Trophoblast cell (in vitro differentiated cells and primary cell): ENCODE data around the gene SCN1A.
A peak's percentile ranks its signal among the peaks of the same experiment; 100 is the strongest.

Source experiments
- DNase-seq, 2 donors: peaks; one replicate each; pipeline ENCODE4 v3.0.0-alpha.2; 2016
- H2AFZ ChIP-seq: 2 replicates; pipeline ENCODE4 v1.6.1; 2013; ENCODE audit warnings: low read length, moderate library complexity, mild to moderate bottlenecking; ENCODE audit not compliant: insufficient read depth, poor library complexity
- H2AK5ac ChIP-seq: 2 replicates; pipeline ENCODE4 v1.6.1; 2013; ENCODE audit warnings: mild to moderate bottlenecking, low read length
- H2BK120ac ChIP-seq: 2 replicates; pipeline ENCODE4 v1.6.1; 2013; ENCODE audit warnings: low read length, mild to moderate bottlenecking, moderate library complexity; ENCODE audit not compliant: insufficient read depth, poor library complexity
- H2BK12ac ChIP-seq: 2 replicates; pipeline ENCODE4 v1.6.1; 2013; ENCODE audit warnings: mild to moderate bottlenecking, low read length, moderate library complexity
- H2BK5ac ChIP-seq: 2 replicates; pipeline ENCODE4 v1.6.1; 2013; ENCODE audit warnings: low read length, low read depth, moderate library complexity, mild to moderate bottlenecking; ENCODE audit not compliant: poor library complexity
- H3K14ac ChIP-seq: 2 replicates; pipeline ENCODE4 v1.6.1; 2013; ENCODE audit warnings: mild to moderate bottlenecking, low read length
- H3K18ac ChIP-seq: 2 replicates; pipeline ENCODE4 v1.6.1; 2013; ENCODE audit warnings: mild to moderate bottlenecking, low read length
- H3K23ac ChIP-seq: 2 replicates; pipeline ENCODE4 v1.6.1; 2013; ENCODE audit warnings: low read length
- H3K27ac ChIP-seq: 2 replicates; pipeline ENCODE4 v1.5.1; 2013; ENCODE audit warnings: low read depth, mild to moderate bottlenecking, inconsistent platforms, low read length, moderate library complexity
- H3K27me3 ChIP-seq: 2 replicates; pipeline ENCODE4 v1.6.1; 2013; ENCODE audit warnings: inconsistent platforms, mild to moderate bottlenecking, low read length, moderate library complexity; ENCODE audit not compliant: insufficient read depth
- H3K36me3 ChIP-seq, 2 experiments: 1 replicate in 1 of 2; 2 replicates in 1 of 2; pipeline ENCODE4 v1.6.1; 2013; ENCODE audit warnings: low read length in 2 of 2, mild to moderate bottlenecking in 2 of 2, moderate library complexity in 1 of 2; ENCODE audit not compliant: insufficient read depth in 2 of 2, control insufficient read depth in 1 of 2
- H3K4ac ChIP-seq: 2 replicates; pipeline ENCODE4 v1.6.1; 2013; ENCODE audit warnings: low read depth, mild to moderate bottlenecking, low read length, moderate library complexity
- H3K4me1 ChIP-seq, 2 experiments: 1 replicate in 1 of 2; 2 replicates in 1 of 2; pipeline ENCODE4 v1.6.1; 2013; ENCODE audit warnings: low read length in 2 of 2, mild to moderate bottlenecking in 2 of 2, moderate library complexity in 1 of 2; ENCODE audit not compliant: insufficient read depth in 2 of 2, control insufficient read depth in 1 of 2
- H3K4me2 ChIP-seq: 2 replicates; pipeline ENCODE4 v1.6.1; 2013; ENCODE audit warnings: inconsistent platforms, mild to moderate bottlenecking, low read length, moderate library complexity
- H3K4me3 ChIP-seq: 2 replicates; pipeline ENCODE4 v1.5.1; 2013; ENCODE audit warnings: mild to moderate bottlenecking, low read depth, low read length, inconsistent platforms
- H3K79me1 ChIP-seq: one replicate; pipeline ENCODE4 v1.6.1; 2013; ENCODE audit warnings: low read length
- H3K79me2 ChIP-seq: 2 replicates; pipeline ENCODE4 v1.6.1; 2013; ENCODE audit warnings: low read length, mild to moderate bottlenecking; ENCODE audit not compliant: control insufficient read depth, insufficient read depth, poor library complexity
- H3K9ac ChIP-seq: 2 replicates; pipeline ENCODE4 v1.6.1; 2013; ENCODE audit warnings: mild to moderate bottlenecking, low read length
- H3K9me3 ChIP-seq: 2 replicates; pipeline ENCODE4 v1.6.1; 2013; ENCODE audit warnings: low read depth, mild to moderate bottlenecking, control low read depth, inconsistent platforms, low read length; ENCODE audit not compliant: insufficient read depth
- H4K12ac ChIP-seq: 2 replicates; pipeline ENCODE4 v1.6.1; 2013; ENCODE audit warnings: low read depth, mild to moderate bottlenecking, low read length, moderate library complexity
- H4K8ac ChIP-seq: 2 replicates; pipeline ENCODE4 v1.6.1; 2013; ENCODE audit warnings: low read depth, mild to moderate bottlenecking, low read length, moderate library complexity
- H4K91ac ChIP-seq: one replicate; pipeline ENCODE4 v1.6.1; 2013; ENCODE audit warnings: low read depth, mild to moderate bottlenecking, low read length, moderate library complexity
- WGBS: extraction: QIAGEN DNeasy Blood & Tissue Kit; methylation state at CpG from one replicate; pipeline ENCODE4 v1.1.7; 2013; ENCODE audit warnings: missing lambda C conversion rate; ENCODE audit not compliant: insufficient read length, insufficient coverage; ENCODE audit errors: extremely low coverage; 5-methylcytosine and 5-hydroxymethylcytosine counted together

SCN1A gene

DNA sequence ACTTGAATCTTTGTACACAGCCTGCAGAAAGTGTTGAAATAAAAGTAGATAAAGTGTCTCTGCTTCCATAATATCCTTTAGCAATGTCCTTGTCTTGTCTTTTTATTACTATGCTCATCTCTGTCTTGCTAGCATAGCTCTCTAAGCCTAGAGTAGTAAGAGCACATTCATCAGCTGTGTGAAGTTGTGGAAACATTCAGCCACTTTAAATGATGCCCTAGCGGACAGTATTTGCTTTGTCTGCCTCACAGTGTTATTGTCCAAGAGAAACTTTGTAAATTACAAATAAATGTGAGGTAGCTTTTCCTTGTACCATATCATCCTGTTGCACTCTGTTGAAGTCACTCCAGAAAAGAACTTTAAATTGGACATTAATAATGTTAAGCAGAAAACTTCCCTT is 113.9 kb downstream of the SCN1A start:
- no peak overlapping the region for H3K4ac ChIP-seq
- H4K91ac ChIP-seq: no peak overlapping the region
- no peak overlapping the region for H3K18ac ChIP-seq
- no peaks in the 10 kb centered on the region for H3K79me2 ChIP-seq
- no peak overlapping the region for H3K23ac ChIP-seq
- no peak overlapping the region for H4K8ac ChIP-seq
- no peak overlapping the region for H2BK5ac ChIP-seq
- no peaks in the 10 kb centered on the region for H3K79me1 ChIP-seq
- H3K9me3 ChIP-seq: no peaks in the 10 kb centered on the region
- WGBS: no CpG with 5 or more reads among the region's 1 CpG
- H3K36me3 ChIP-seq: no peaks in the 10 kb centered on the region
- no peak overlapping the region for H2AFZ ChIP-seq
- H4K12ac ChIP-seq: no peak overlapping the region
- H3K27me3 ChIP-seq: no peaks in the 10 kb centered on the region
- no peak overlapping the region for H3K27ac ChIP-seq
- peak in 1 of 2 donors; percentile 8 for DNase-seq
- no peak overlapping the region for H3K14ac ChIP-seq
- no peak overlapping the region for H3K4me3 ChIP-seq
- H3K9ac ChIP-seq: no peak overlapping the region
- no peak overlapping the region for H3K4me2 ChIP-seq
- H3K4me1 ChIP-seq: no peaks in the 10 kb centered on the region
- H2BK12ac ChIP-seq: no peak overlapping the region
- H2BK120ac ChIP-seq: no peak overlapping the region
- H2AK5ac ChIP-seq: no peak overlapping the region

GRCh38 chr2:166011660-166012059 is 116.2 kb downstream of the SCN1A start:
- H4K91ac ChIP-seq: no peak overlapping the region
- no peak overlapping the region for H3K9ac ChIP-seq
- H3K4me1 ChIP-seq: no peaks in the 10 kb centered on the region
- H3K27ac ChIP-seq: no peak overlapping the region
- no peak overlapping the region for H3K4me3 ChIP-seq
- no peak overlapping the region for H2BK12ac ChIP-seq
- H3K14ac ChIP-seq: no peak overlapping the region
- no peaks in the 10 kb centered on the region for H3K79me1 ChIP-seq
- no peak for DNase-seq
- H2AFZ ChIP-seq: no peak overlapping the region
- no peak overlapping the region for H2BK120ac ChIP-seq
- no peak overlapping the region for H3K4ac ChIP-seq
- no CpG with 5 or more reads among the region's 1 CpG for WGBS
- H2BK5ac ChIP-seq: no peak overlapping the region
- H3K23ac ChIP-seq: no peak overlapping the region
- H3K27me3 ChIP-seq: no peaks in the 10 kb centered on the region
- no peaks in the 10 kb centered on the region for H3K9me3 ChIP-seq
- H3K79me2 ChIP-seq: no peaks in the 10 kb centered on the region
- no peak overlapping the region for H4K8ac ChIP-seq
- no peaks in the 10 kb centered on the region for H3K36me3 ChIP-seq
- H4K12ac ChIP-seq: no peak overlapping the region
- H3K18ac ChIP-seq: no peak overlapping the region
- H3K4me2 ChIP-seq: no peak overlapping the region
- H2AK5ac ChIP-seq: no peak overlapping the region

GRCh38 chr2:166000401-166000800 is 127.4 kb downstream of the SCN1A start:
- Histone ChIP-seq H3K4me2 (no peak overlapping the region), H3K23ac (peak overlapping the region; percentile 58), H3K9ac (no peak overlapping the region), H3K79me1 (no peaks in the 10 kb centered on the region), H3K9me3 (no peaks in the 10 kb centered on the region), H3K36me3 (no peaks in the 10 kb centered on the region), H3K27me3 (no peaks in the 10 kb centered on the region), H3K14ac (no peak overlapping the region), H2AK5ac (no peak overlapping the region), H3K27ac (no peak overlapping the region), H2BK120ac (no peak overlapping the region), H2AFZ (no peak overlapping the region), H2BK12ac (no peak overlapping the region), H4K8ac (no peak overlapping the region), H3K4me1 (no peaks in the 10 kb centered on the region), H3K18ac (no peak overlapping the region), H3K4me3 (no peak overlapping the region), H3K4ac (no peak overlapping the region), H4K91ac (no peak overlapping the region), H4K12ac (no peak overlapping the region), H2BK5ac (no peak overlapping the region), H3K79me2 (no peaks in the 10 kb centered on the region)
- DNase-seq: no peak
- WGBS: no CpG with 5 or more reads among the region's 2 CpGs

DNA sequence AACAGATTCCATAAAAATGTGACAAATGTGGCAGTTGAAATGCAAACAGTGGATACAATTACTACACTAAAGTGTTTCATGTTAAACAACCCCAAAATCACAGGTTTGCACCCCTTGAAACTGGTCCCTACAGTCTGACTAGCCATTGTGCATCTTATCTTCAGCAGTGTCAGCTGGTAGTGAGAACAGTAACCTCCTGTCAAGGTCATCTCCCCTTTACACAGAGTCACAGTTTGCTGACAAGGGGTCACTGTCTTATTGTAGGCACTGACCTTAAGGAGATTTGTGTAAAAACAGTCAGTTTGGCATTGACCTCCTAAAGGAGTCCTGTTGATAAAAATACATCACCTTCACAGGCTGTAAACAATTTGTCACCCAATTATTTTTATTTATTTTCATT is 137.0 kb downstream of the SCN1A start:
- H4K91ac ChIP-seq: no peak overlapping the region
- no peak overlapping the region for H3K14ac ChIP-seq
- H3K79me2 ChIP-seq: no peaks in the 10 kb centered on the region
- no peaks in the 10 kb centered on the region for H3K27me3 ChIP-seq
- no peak overlapping the region for H3K23ac ChIP-seq
- H3K4me1 ChIP-seq: no peaks in the 10 kb centered on the region
- no peak overlapping the region for H3K4me3 ChIP-seq
- no peak overlapping the region for H4K12ac ChIP-seq
- no peak overlapping the region for H2AK5ac ChIP-seq
- H3K36me3 ChIP-seq: no peaks in the 10 kb centered on the region
- H3K4ac ChIP-seq: no peak overlapping the region
- H2BK5ac ChIP-seq: no peak overlapping the region
- H2BK120ac ChIP-seq: no peak overlapping the region
- H3K18ac ChIP-seq: no peak overlapping the region
- H3K9ac ChIP-seq: no peak overlapping the region
- no peak overlapping the region for H2AFZ ChIP-seq
- no peak overlapping the region for H3K27ac ChIP-seq
- no peaks in the 10 kb centered on the region for H3K79me1 ChIP-seq
- no peaks in the 10 kb centered on the region for H3K9me3 ChIP-seq
- no peak for DNase-seq
- no peak overlapping the region for H2BK12ac ChIP-seq
- no peak overlapping the region for H4K8ac ChIP-seq
- H3K4me2 ChIP-seq: no peak overlapping the region
